Measurements from ENCODE around the gene GRM4.
A peak's percentile ranks its signal among the peaks of the same experiment; 100 is the strongest.

GRM4 gene

DNA sequence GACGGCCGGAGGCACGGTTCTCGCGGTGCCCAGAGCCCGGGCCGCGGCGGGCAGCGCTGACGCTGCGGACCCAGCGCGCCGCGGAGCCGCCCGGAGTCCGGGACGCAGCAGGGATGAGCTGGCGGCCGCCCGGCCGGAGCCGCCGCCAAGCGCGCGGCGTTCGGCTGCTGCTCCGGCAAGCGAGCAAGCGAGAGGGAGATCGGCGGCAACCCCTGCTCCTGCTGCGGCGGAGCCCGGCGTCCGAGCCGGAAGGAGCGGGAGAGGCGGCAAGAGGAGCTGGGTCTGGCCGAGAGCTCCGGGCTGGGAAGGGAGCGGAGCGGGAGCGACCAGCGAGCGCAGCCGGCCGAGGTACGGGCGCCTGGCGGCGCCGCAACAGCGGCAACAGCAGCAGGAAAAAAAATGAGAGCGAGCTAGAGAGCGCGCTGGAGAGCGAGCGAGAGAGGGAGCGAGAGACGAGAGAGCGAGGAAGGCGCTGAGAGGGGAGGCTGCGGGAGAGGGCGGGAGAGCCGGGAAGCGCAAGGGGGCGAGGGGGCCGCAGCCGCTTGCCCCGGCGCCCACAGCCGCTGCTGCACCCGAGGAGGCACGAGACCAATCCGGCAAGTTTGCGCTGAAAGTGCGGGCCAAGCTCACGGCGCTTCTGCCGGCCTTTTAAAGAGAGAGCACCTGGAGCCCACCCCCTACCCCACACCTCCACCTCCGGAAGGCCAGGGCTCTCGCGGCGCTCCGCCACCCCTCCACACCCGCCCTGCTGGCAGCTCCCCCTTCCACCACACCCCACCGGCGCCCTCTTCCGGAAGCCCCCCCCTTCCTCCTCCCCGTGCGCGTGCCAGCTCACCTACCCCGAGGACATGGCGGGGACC, 496 bp downstream of the GRM4 start:
- no peaks in the 10 kb centered on the region for H3K36me3 ChIP-seq (ENCODE audit: insufficient read depth, insufficient read length, low read length)
- no peak for DNase-seq (ENCODE audit: low read depth, low spot score)

DNA sequence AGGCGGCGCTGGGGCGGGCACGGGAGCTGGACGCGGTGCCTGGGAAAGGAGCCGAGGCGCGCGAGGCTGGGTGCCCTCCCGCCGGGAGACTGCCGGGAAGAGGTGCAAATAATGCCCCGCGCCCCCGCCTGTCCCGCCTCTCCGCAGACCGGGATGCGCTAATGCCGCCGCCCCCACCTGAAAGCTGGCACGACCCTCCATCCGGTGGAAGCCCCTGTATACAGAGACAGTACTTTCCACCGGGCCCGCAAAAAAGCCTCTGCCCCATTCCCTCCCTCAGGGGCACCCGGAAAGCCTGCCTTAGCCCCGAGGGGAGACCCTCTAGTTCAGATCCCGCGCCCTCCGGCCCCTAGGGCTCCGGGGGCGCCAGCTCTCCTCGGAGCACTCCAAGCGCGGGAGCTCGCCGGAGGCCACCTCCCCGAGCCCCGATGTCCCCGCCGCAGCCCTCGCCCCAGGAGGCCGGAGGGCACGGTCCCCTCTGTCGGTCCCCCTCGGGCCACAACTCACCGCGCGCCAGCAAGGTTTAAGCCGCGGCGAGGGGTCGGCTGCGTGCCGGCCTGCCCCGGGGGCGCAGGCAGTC, 1.2 kb downstream of the GRM4 start:
- H3K9ac ChIP-seq (ENCODE audit: insufficient read length, low read depth) = peak overlapping the region; percentile 88
- H3K4me3 ChIP-seq (ENCODE audit: insufficient read length, low read depth) = peak overlapping the region; percentile 65
- H3K4me1 ChIP-seq (ENCODE audit: insufficient read depth, insufficient read length) = peaks cover 27% of the 10 kb centered on the region
- H3K9me3 ChIP-seq (ENCODE audit: insufficient read depth, low read length) = no peaks in the 10 kb centered on the region
- H3K36me3 ChIP-seq (ENCODE audit: insufficient read depth, insufficient read length, low read length) = no peaks in the 10 kb centered on the region
- H3K27me3 ChIP-seq (ENCODE audit: insufficient read depth, insufficient read length) = peaks cover 39% of the 10 kb centered on the region
- DNase-seq (ENCODE audit: low read depth, low spot score) = no peak
- TF ChIP-seq SUZ12 (IDR thresholded peaks at IDR 0.05; ENCODE audit: extremely low read depth, insufficient read depth, insufficient read length) (no peak), YY1 (IDR thresholded peaks at IDR 0.05; ENCODE audit: insufficient read depth, insufficient read length) (no peak), ZNF274 (IDR thresholded peaks at IDR 0.05; ENCODE audit: low read depth, low read length) (no peak)

More for the DNA sequence above, 496 bp downstream of the GRM4 start:
- Histone ChIP-seq H3K4me3 (ENCODE audit: insufficient read length, low read depth) (peak overlapping the region; percentile 65), H3K4me1 (ENCODE audit: insufficient read depth, insufficient read length) (peaks cover 25% of the 10 kb centered on the region), H3K9ac (ENCODE audit: insufficient read length, low read depth) (peak overlapping the region; percentile 88), H3K27me3 (ENCODE audit: insufficient read depth, insufficient read length) (peaks cover 44% of the 10 kb centered on the region), H3K9me3 (ENCODE audit: insufficient read depth, low read length) (no peaks in the 10 kb centered on the region)
- TF ChIP-seq ZNF274 (IDR thresholded peaks at IDR 0.05; ENCODE audit: low read depth, low read length) (no peak), YY1 (IDR thresholded peaks at IDR 0.05; ENCODE audit: insufficient read depth, insufficient read length) (no peak), SUZ12 (IDR thresholded peaks at IDR 0.05; ENCODE audit: extremely low read depth, insufficient read depth, insufficient read length) (no peak)

DNA sequence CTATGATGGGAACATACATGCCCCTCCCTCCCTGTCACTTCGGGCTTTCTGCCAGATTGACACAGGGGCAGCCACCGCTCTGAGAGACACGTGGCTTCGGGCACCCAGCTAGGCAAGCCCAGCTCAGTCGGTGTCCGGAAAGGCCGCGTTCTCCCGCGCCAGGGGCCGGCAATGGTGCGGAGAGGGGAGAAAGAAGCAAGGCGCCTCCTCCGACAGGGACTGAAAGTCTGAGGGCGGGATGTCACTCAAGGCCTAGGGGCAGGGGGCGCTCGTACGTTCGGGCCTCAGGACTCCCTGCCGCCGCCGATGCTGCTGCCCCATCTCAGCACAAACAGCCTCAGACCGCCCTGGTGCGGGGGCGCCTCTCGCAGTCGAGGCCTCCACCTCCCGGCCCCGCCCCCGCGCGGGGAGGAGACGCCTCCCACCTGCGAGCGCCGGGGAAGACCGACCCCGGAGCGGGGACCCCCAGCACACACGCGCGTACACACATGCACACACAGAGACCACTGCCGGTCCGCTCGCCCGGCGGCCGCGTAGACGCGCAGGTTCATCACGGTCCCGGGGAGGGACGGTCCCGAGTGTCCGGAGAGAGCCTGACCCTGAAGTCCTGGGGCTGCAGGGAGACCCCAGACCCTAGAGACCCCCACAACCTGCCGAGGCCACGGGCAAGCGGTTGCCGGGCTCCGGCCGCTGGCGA, 1.9 kb downstream of the GRM4 start:
- Histone ChIP-seq H3K4me1 (ENCODE audit: insufficient read depth, insufficient read length) (peaks cover 28% of the 10 kb centered on the region), H3K27me3 (ENCODE audit: insufficient read depth, insufficient read length) (peaks cover 39% of the 10 kb centered on the region), H3K36me3 (ENCODE audit: insufficient read depth, insufficient read length, low read length) (no peaks in the 10 kb centered on the region), H3K9me3 (ENCODE audit: insufficient read depth, low read length) (no peaks in the 10 kb centered on the region), H3K9ac (ENCODE audit: insufficient read length, low read depth) (peak overlapping the region; percentile 88), H3K4me3 (ENCODE audit: insufficient read length, low read depth) (peak overlapping the region; percentile 65)
- TF ChIP-seq YY1 (IDR thresholded peaks at IDR 0.05; ENCODE audit: insufficient read depth, insufficient read length) = no peak
- no peak for TF ChIP-seq ZNF274 (IDR thresholded peaks at IDR 0.05; ENCODE audit: low read depth, low read length)
- no peak for TF ChIP-seq SUZ12 (IDR thresholded peaks at IDR 0.05; ENCODE audit: extremely low read depth, insufficient read depth, insufficient read length)
- peak; percentile 72 for DNase-seq (ENCODE audit: low read depth, low spot score)

DNA sequence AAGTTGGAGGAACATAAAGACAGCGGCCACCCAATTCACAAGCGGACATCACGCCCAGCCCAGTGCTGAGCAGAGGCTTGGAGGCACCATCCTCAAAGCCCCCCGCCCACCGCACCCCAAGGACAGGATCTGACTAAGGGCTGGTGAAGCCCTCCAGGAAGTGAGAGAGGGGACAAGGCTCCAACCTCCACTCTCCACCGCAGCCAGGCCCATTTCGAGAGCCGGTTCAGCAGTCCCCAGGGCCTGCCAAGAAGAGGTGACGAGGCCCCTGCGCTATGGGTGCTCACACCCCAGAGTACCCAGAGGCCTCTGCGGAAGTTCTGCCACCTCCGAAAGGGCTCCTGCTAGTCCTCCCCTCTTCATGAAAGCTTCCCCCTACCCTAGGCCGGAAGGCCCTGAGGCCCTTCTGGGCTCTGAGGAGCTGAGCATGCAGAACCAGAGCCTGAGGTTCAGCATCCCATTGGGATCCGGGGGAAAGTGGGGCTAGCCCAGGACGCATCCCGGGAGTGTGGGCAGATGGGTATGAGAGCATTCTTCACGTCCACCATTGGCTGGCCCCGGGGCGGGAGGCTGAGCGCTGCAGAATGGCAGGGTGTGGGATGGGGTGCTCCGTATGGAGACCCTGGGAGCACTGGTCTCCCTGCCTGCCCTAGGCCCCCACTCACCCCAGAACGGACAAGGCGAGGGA, 2.5 kb downstream of the GRM4 start:
- Histone ChIP-seq H3K36me3 (ENCODE audit: insufficient read depth, insufficient read length, low read length) (no peaks in the 10 kb centered on the region), H3K9ac (ENCODE audit: insufficient read length, low read depth) (peak overlapping the region; percentile 57), H3K4me1 (ENCODE audit: insufficient read depth, insufficient read length) (peaks cover 33% of the 10 kb centered on the region), H3K9me3 (ENCODE audit: insufficient read depth, low read length) (no peaks in the 10 kb centered on the region), H3K4me3 (ENCODE audit: insufficient read length, low read depth) (peak overlapping the region; percentile 65), H3K27me3 (ENCODE audit: insufficient read depth, insufficient read length) (peaks cover 39% of the 10 kb centered on the region)
- DNase-seq (ENCODE audit: low read depth, low spot score) = no peak
- no peak for TF ChIP-seq SUZ12 (IDR thresholded peaks at IDR 0.05; ENCODE audit: extremely low read depth, insufficient read depth, insufficient read length)
- TF ChIP-seq ZNF274 (IDR thresholded peaks at IDR 0.05; ENCODE audit: low read depth, low read length) = no peak
- TF ChIP-seq YY1 (IDR thresholded peaks at IDR 0.05; ENCODE audit: insufficient read depth, insufficient read length) = no peak

DNA sequence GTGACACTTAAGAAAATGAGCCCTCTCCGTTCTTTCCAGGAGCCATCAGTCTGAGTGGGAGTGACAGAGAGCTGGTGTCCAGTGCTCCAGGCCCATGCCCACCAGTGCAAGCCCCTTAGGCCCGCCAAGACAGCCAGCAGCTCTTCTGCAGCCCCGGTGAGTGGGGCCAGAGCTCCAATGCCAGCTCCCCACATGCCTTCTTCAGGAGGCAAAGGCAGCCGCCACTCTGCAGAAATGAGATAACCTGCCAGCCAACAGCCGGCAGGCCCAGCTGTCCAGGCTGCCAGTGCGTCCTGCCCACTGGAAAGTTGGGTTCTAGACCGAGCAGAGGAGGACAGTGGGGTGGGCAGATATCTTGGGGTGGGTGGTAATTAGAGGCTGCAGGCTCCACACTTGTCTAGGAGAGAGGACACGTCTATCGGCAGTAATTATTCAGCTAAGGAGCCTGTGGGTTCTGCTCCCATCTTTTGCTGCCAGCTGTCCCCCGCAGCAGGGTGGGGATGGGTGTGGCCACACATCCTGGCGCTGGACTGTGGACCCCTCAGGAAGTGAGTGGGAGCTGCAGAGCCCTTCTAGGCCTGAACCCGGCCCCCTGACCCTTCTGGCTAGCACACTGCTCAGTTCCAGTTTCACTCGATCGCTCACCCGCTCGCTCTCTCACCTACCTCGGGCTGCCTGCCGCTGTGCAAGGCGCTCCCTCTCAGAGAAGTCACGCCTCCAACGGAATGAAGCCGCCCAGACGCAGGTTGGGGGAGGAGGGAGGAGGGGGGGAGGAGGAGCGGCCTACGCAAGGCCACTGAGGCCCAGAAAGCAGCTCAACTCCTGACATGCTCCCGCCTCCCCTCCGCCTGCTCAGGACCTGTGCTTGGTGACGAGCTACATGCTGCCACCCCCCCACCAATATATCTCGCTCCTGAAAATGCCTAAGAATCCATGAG, 3.6 kb downstream of the GRM4 start:
- DNase-seq (ENCODE audit: low read depth, low spot score) = no peak
- peaks cover 35% of the 10 kb centered on the region for H3K4me1 ChIP-seq (ENCODE audit: insufficient read depth, insufficient read length)
- no peaks in the 10 kb centered on the region for H3K36me3 ChIP-seq (ENCODE audit: insufficient read depth, insufficient read length, low read length)
- TF ChIP-seq YY1 (IDR thresholded peaks at IDR 0.05; ENCODE audit: insufficient read depth, insufficient read length) (no peak), SUZ12 (IDR thresholded peaks at IDR 0.05; ENCODE audit: extremely low read depth, insufficient read depth, insufficient read length) (no peak), ZNF274 (IDR thresholded peaks at IDR 0.05; ENCODE audit: low read depth, low read length) (no peak)
- no peaks in the 10 kb centered on the region for H3K9me3 ChIP-seq (ENCODE audit: insufficient read depth, low read length)
- peak overlapping the region; percentile 24 for H3K9ac ChIP-seq (ENCODE audit: insufficient read length, low read depth)
- peaks cover 39% of the 10 kb centered on the region for H3K27me3 ChIP-seq (ENCODE audit: insufficient read depth, insufficient read length)
- H3K4me3 ChIP-seq (ENCODE audit: insufficient read length, low read depth) = no peak overlapping the region

DNA sequence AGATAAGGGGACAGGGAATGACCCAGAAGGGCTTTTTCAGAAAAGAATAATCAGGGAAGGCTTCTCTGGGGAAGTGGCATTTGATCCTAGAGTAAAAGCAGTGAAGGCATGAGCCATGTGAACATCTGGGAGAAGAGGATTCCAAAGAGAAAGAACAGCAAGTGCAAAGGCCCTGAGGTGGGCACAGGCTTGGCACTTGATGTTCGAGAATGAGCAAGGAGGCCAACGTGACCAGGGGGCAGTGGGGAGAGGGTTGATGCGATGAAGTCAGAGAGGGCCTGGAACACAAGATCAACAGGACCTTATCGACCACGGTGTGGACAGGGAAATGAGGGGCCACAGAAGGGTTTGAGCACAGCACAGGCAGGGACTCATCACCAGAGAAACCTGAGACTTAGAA, 5.8 kb downstream of the GRM4 start:
- no peak overlapping the region for H3K9ac ChIP-seq (ENCODE audit: insufficient read length, low read depth)
- TF ChIP-seq YY1 (IDR thresholded peaks at IDR 0.05; ENCODE audit: insufficient read depth, insufficient read length) = no peak
- no peak for TF ChIP-seq SUZ12 (IDR thresholded peaks at IDR 0.05; ENCODE audit: extremely low read depth, insufficient read depth, insufficient read length)
- no peaks in the 10 kb centered on the region for H3K9me3 ChIP-seq (ENCODE audit: insufficient read depth, low read length)
- no peak for DNase-seq (ENCODE audit: low read depth, low spot score)
- no peaks in the 10 kb centered on the region for H3K36me3 ChIP-seq (ENCODE audit: insufficient read depth, insufficient read length, low read length)
- peaks cover 20% of the 10 kb centered on the region for H3K27me3 ChIP-seq (ENCODE audit: insufficient read depth, insufficient read length)
- H3K4me3 ChIP-seq (ENCODE audit: insufficient read length, low read depth) = no peak overlapping the region
- H3K4me1 ChIP-seq (ENCODE audit: insufficient read depth, insufficient read length) = peaks cover 37% of the 10 kb centered on the region
